NCI-H128 (cell line): ENCODE data around the gene CNPY2.

Source experiments
- DNase-seq: peaks from one replicate; lab custom pipeline; 2025; ENCODE audit not compliant: unreplicated experiment; lab: John Stamatoyannopoulos, UW

Gene CNPY2

GRCh38 chr12:56260380-56260779 is 55.4 kb downstream of the CNPY2 start:
- DNase-seq = no peak
